ENCODE measurements around the gene CGN.

DNA sequence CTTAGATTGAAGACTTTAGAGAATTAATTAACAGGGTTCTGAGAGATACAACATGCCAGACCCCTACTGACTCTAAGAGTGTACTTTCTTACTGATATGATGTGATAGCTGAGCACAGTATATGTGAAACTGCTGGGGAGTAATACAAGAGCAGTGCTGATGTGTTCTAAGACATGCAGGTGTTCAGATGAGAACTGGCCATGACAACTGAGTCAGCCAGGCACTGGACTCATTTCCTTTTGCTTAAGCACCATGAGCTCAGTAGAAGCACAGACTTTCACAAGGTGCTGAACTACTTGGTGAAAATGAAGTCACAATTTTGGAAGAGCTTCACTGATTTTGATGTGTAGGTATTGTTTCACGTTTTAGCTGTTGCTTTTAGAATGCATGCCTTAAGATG is 36.0 kb upstream of the CGN start:
- TF ChIP-seq CTCF (IDR thresholded peaks at IDR 0.05; ENCODE audit: low read depth, low read length) = no peak
- TF ChIP-seq POLR2A (IDR thresholded peaks at IDR 0.05; ENCODE audit: extremely low read depth, insufficient read length) = no peak
